Caki2 (cell line): Measurements from ENCODE around the gene PTPRZ1. TPM values are rescaled to one million over a fixed set of nuclear protein-coding genes. Genes with fewer than 3 reads are reported as not detected.

Experiments used
- DNase-seq: peaks from one replicate; pipeline ENCODE4 v3.0.0-alpha.2; 2015; ENCODE audit warnings: low read depth
- in situ Hi-C: cut with HindIII; loops from 2 replicates; pipeline ENCODE4 v1.10.0; 2016; ENCODE audit warnings: low sequenced_read_pairs, low pct_unique_long_range_greater_than_20kb, mixed read lengths
- total RNA-seq: library from RNA; depleted of rRNA; stranded (reverse); fragments of >200 nt; shearing (Covaris generic); gene quantifications from 2 replicates; pipeline ENCODE4 v1.2.3, GENCODE V29; 2014; ENCODE audit warnings: low replicate concordance; rRNA removed

The PTPRZ1 gene
- total RNA-seq, result not detected in 2 replicates

DNA sequence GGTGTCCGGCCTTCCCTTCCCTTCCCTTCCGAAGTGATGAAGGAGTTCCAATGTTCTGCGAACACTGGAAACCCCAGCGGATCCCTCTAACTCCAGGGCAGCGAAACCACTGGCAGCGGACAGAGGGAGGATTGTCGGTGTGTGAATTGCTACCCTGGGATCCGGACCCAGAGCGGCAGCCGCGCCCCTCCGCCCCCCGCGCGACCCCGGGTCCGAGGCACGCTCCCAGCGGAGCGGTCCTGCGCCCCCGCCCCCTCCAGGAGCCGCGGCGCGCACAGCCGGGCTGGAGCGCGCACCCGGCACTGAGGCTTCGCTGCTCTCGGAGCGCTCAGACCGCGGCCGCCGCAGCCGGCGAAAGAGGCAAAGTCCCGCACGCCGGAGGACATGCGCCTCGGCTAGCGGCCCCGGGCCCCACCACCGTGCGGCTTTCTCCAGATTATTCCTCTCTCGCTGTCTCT lies at the start of gene PTPRZ1:
TSS of gene PTPRZ1 (plus strand) at position 331 of the 458 bp plus-strand sequence. CDS start 339 bp downstream, outside the sequence.
- no peak for DNase-seq
- in situ Hi-C loops, result no loop called here

DNA sequence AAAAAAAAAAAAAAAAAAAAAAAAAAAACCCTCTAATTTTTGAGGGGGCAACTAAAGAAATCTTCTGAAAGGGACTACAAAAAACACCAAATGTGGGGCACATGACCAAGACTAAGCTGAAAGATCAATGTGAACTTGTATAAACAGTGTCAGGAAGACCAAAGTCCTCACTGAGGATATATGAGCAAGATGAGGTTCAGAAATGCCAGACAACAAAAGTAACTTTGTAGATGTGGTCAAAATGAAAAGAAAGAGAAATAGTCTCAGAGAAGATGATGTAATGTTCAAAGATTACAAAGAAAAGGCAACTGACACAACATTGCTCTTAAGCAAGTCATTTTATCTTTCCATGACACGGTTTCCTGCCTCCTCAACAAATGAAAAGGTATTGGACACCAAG lies 48.7 kb upstream of the PTPRZ1 start:
- DNase-seq, result no peak
- in situ Hi-C loops, result no loop called here

DNA sequence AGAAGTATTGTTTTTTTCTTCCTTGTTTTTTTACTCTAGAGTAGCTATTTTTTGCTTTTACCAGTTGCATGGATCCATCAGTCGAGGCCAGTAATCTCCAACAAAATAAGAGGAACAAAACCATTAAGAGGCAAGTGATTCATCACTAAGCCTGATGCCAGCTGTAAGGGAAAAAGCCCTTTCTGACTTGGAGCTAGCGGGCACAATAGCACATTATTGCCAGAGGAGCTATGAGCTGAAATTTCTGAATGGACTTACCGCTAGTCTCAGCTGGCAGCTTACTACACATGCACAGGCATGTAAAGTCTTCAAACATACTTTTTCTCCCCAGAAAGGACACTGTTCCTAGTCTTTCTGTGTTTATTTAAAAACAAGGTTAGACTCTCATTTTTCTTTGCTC lies 41.6 kb upstream of the PTPRZ1 start:
- no peak for DNase-seq
- in situ Hi-C loops, result no loop called here

DNA sequence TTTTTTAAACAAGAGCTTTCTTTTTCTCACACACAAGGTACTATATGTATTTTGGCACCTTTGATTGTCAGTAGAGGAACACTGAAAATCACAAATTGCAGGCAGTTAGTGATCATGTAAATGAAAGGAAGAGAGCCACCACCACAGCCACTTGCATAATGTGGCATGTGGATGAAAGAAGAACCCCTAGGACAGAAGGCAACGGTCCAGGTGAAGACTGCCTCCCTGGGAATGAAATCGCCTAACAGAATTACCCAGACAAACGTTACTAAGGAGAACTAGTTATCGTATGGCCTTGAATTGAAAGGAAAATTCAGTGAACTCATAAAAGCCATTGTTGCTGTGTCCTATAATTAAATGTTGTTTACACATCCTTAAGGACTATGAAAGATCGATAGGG lies 41.2 kb upstream of the PTPRZ1 start:
- in situ Hi-C loops, result no loop called here

DNA sequence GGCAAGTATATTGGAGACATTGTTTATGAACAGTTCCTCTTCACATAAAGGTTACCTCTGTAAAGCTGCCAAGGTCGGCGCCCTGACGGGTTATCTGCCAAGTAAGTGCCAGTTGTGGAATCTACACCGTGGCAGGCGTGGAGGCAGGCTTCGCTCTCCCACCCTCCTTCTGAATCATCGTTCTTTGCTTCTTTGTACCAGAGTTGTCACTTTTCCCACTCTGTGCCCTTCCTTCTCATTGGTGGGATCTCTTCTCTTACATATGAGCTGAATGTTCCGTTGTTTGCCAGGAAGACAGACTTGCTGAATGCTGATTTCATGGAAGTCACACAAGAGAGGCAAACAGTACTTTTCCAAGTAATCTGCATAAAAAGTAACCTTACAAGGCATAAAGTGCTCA lies 40.6 kb upstream of the PTPRZ1 start:
- no peak for DNase-seq
- in situ Hi-C loops, result no loop called here

More for the DNA sequence above, 41.2 kb upstream of the PTPRZ1 start:
- DNase-seq, result no peak

DNA sequence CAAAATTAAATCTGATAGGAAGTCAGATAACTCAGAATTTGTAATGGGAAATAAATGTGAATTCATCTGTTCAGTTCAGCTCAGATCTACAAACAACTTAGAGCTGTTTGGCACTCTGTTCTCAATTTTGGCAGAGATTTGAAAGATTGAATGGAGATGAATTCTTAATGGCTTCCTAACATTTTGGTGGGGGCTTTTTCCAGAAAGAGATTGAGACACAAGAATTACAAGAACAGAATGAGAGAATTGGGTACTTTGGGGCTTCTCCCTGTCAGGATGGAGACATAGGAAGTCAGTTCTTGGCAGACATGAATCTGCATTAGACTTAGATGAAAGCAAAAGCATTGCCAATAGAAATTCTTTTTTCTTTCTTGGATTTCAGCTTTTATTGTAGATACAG lies 39.0 kb upstream of the PTPRZ1 start:
- no peak for DNase-seq

DNA sequence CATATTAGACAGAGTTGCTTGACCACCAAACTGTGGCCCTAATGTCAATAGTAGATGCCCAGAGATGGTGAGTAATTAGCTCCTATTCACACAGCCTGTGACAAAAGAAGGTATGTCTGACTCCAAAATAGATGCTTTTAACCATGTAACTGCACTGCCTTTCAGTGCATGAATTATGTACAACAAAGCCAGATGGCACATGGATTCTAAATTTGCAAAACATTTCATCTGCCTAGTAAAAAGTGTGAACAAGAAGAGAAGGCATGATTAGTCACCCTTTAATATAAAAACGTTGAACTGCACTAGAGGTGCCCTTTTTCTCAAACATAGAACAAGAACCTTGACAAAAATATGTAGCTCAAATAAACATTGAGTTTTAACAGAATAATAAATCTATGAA lies 35.5 kb upstream of the PTPRZ1 start:
- in situ Hi-C loops, result no loop called here
- DNase-seq, result no peak

More for the DNA sequence above, 39.0 kb upstream of the PTPRZ1 start:
- in situ Hi-C loops, result no loop called here

DNA sequence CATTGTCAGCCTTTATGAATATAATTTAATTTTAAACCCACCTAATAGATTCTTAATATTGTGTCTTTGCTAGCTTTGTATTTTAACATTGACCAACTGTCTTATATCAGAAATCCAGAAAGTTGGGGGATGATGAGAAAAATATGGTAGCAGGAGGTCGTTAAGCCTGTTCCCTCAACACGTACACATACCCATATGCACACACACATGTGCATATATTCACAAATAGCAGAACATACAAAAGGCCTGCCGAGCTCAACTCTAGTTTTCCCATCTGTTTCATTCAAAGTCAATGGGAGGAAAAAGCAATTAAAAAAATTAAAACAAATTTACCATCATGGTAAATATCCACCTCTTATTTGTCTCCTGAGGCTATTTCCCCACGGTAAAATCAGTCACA lies 25.9 kb upstream of the PTPRZ1 start:
- DNase-seq, result no peak
- in situ Hi-C loops, result no loop called here

DNA sequence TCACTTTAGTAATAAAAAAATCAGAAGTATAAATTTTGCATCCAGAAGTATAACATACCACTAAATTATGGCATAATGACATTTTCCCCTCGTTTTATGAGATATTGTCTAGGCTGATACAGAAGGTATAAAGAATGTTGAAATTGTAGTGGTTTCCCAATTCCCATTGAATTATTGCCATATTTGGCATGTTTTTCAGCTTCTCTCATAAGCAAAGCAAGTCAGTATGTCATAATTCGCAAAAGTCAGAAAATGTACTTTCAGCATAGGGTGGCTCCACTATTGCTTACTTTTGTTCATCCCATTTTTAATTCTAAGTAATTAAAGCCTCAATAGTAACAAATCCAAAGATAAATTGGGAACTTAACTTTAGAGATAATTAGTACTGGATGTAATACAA lies 19.7 kb upstream of the PTPRZ1 start:
- no peak for DNase-seq
- in situ Hi-C loops, result no loop called here

DNA sequence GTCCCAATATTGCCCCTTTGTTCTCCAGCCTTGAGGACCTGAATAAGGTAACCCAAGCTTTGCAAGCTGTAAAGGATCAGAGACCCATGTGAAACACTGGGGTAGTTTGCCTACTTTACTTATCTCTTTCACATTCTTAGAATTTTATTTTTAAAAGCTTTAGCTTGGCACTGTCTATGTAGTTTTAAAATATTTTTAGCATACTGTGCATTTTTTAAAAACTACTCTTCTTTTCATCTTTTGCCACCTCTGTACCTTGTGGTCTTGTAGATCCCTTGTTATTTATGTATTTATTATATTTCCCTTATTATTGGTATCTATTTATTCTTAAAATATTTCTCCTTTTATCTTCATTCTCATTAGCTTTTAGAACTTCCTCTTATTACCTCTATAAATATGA lies 12.0 kb upstream of the PTPRZ1 start:
- in situ Hi-C loops, result no loop called here
- DNase-seq, result no peak

DNA sequence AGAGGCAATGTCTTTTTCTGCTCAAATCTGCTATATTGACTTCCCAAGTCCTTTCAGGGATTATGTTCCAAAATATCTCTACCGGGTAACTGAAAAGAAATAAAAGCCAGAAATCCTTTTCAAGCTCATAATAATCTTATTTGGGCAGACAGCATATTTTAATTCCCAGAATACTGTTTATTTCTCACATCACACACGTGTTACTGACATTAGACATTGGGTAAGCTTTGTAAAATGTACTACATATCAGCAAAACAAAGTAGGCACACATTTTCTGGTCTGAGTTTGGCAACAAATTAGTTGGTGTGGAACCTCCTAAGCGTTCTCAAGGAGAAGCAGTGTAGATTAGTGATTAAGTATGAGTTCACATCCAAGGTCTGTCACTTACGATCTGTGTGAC lies 10.4 kb upstream of the PTPRZ1 start:
- in situ Hi-C loops, result no loop called here
- no peak for DNase-seq

DNA sequence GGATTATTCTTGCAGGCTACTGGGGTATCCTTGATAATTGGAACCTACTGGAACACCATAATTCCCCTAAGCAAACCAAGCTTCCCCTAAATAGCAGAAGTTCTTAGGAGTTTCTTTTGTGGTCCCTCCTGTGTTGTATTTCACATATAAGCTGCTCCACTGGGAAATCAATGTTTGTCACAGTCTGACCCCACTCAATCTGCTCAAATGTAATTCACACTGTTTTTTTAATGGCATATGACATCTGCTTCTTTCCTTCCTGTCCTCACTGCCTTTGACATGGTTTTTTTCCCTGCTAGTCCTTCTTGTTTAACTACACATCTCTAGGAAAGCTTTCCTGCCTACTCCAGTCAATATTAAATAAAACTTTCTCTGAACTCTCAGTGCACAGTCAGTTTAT lies 1.8 kb upstream of the PTPRZ1 start:
- no peak for DNase-seq
- in situ Hi-C loops, result no loop called here

DNA sequence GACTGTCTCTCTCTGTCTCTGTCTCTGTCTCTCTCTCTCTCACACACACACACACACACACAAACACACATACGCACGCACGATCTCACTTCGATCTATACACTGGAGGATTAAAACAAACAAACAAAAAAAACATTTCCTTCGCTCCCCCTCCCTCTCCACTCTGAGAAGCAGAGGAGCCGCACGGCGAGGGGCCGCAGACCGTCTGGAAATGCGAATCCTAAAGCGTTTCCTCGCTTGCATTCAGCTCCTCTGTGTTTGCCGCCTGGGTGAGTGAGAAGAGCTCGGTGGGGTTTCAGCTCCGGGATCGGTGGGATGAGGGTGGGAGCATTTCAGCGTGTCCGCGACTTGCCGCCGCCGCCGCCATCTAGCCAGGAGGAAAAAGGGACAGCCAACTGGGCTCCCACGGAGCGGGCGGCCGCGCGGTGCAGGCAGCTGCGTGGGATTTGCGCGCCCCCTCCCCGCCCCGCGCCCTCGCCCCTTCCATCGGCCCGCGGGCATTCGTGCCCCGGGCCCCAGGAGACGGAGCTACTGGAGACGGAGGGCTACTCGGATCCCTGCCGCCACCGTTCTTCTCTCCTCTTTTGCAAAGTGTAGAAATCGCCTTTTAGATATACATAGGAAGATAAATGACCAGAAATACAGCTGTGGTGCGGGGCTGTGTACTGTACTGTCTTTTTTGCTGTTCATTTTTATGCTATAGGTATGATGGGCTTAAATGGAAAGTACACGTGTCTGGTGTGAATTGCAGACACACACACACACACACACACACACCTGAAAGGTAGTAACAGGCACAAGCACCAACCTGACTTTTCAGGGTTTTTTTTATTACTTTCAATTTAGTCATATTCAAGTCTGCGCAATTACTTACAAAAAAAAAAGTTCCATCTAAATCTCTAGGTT lies 581 bp downstream of the PTPRZ1 start:
- in situ Hi-C loops, result no loop called here
- peak; percentile 6 for DNase-seq

DNA sequence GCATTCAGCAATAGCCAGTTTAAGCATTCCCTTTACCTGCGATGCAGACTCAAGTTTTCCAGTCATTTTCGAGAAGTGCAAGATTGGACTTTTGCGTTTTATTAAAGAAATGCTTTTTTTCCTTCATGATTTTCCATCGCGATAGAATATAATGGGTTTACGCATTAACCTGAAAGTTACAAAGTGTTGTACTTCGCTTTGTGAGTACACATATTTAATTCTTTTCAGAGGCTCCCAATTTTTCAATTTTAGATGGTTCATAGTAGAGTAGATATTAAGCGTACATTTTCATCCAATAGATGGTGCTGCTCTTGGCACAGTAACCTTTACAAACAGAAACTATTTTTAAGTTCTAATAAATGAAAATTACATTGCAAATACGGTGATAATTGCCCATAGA lies 1.3 kb downstream of the PTPRZ1 start:
- in situ Hi-C loops, result no loop called here
- no peak for DNase-seq

DNA sequence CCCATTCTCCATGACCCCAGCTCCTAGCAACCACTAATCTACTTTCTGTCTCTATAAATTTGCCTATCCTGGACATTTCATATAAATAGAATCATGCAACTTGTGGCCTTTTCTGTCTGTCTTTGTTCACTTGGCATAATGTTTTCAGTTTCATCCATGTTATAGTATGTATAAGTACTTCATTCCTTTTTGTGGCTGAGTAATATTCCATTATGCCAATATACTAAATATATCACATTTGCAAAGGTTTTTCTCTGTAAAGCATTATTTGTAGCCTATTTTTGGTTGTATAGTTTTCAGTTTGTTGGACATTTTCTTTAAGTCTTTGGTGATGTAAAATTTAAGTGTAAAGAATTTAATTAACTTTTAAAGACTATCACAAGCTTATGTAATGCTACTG lies 2.2 kb downstream of the PTPRZ1 start:
- in situ Hi-C loops, result no loop called here
- DNase-seq, result no peak

DNA sequence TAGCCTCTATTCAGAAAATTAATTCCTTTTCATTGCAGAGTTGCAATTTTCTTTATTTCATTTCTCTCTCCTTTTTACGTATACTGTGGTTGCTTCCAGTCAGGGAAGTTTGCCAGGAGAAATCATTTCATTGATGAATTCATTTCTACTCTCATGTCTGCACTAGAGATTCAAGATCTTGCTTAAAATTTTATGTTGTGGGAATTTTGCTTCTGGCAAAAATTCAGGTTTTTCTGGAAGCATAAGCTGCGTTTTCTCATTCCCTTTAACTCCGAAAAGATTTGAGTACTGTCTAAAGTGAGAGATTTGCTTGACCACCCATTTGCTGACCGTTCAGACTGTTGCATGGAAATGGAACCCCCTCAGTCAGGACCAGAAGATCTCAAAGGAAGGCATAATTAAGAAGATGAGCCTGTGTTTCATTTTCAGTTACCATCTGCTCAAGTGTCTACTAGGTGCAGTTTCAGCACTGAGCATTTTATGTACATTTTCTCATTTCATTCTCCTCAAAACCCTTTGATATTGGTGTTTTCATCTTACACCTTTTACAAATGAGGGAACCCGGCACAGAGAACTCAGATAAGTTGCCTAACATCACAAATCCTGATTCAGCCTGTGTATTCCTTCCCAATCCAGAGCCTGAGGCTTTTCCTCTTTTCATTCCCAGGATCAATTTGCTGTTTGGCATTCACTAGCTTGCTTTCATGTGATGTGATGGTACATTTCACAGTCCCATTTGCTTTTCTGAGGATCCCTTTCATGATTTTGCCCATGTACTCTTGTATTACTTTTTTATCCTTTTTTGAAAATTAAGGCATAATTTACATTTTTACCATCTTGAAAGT lies 3.9 kb downstream of the PTPRZ1 start:
- no peak for DNase-seq
- in situ Hi-C loops, result no loop called here

DNA sequence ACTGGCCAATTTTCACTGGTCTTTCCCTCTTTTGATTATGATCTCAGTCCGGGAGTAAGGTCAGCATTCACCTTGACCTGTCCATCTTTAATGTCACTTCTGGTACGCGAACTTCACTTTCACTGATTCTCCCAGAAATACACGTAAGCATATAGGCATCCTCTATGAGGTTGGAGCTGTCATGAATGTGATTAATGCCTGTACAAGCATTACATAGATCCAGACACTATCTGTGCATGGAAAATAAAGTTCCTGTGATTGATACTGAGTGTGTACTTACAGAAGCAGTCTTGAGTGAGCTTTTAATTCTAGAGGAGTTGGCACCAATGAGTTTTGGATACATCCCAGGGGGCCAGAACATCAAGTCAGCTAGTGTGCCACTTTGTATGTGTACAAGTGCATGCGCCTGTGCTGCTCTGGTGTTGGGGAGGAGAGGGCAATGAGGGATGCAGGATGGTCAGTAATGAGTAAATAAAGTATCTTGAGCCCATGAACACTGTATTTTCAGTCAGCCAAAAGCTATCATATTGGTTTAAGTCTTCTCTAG lies 6.0 kb downstream of the PTPRZ1 start:
- in situ Hi-C loops, result no loop called here
- no peak for DNase-seq

DNA sequence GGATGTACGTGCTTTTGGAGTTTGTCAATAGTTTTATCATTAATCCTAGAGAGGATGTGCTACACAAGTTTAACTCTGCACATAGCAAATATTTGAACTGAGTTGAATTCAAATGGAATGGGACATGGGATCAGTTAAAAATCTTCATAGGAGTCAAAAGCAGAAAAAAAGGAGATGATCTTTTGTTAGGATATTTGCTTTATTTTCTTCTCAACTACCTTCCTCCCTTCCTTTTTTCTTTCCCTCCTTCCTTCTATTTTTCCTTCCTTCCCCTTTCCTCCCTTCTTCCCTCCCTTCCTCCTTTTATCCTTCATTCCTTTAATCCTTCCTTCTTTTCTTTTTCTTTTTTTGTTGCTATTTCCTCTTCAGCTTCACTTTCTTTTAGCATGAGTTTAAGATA lies 6.6 kb downstream of the PTPRZ1 start:
- in situ Hi-C loops, result no loop called here
- DNase-seq, result no peak

DNA sequence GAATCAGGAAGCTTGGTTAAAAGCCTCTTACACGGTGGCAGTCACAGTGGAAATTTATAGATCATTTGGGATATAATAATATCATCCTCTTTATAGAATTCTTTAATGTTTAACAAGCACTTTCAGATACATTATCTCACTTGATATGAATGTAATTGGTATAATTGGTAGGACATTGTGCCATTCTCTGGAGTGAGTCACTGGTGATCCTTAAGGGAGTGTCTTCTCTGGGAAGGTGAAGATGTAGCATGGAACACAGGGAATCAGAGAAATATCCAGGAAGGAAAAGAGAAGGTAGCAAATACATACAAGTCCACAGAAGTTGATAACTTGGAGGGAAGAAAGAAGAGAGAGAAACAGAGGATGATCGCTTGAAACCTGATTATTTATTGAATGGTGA lies 9.8 kb downstream of the PTPRZ1 start:
- in situ Hi-C loops, result no loop called here
- DNase-seq, result no peak
